ENCODE measurements around the gene PLPPR1.

Gene PLPPR1

GRCh38 chr9:101028346-101029314 is at the start of gene PLPPR1:
Gene PLPPR1, plus strand, starts transcription at chr9:101028727.
- Histone ChIP-seq H3K27me3 (ENCODE audit: insufficient read depth, low read length, poor library complexity, severe bottlenecking) (no peaks in the 10 kb centered on the region), H3K36me3 (ENCODE audit: insufficient read depth, low read length) (no peaks in the 10 kb centered on the region), H3K9me3 (ENCODE audit: insufficient read depth, low read depth, low read length) (no peaks in the 10 kb centered on the region), H3K4me1 (ENCODE audit: insufficient read depth, low read length, poor library complexity, severe bottlenecking) (no peaks in the 10 kb centered on the region), H4K20me1 (ENCODE audit: insufficient read depth, low read length, poor library complexity, severe bottlenecking) (no peaks in the 10 kb centered on the region), H3K4me3 (ENCODE audit: low read length, poor library complexity, severe bottlenecking) (no peak within 1 kb of the TSS), H3K4me2 (ENCODE audit: low read depth, low read length, poor library complexity, severe bottlenecking) (no peak within 1 kb of the TSS), H2AFZ (ENCODE audit: low read length) (no peak within 1 kb of the TSS), H3K79me2 (ENCODE audit: insufficient read depth, low read length) (no peaks in the 10 kb centered on the region), H3K9me2 (replicated peaks; ENCODE audit: low read depth, low read length) (no peaks in the 10 kb centered on the region), H3F3A (ENCODE audit: low read depth) (no peaks in the 10 kb centered on the region), H3K9ac (ENCODE audit: low read depth, low read length, poor library complexity, severe bottlenecking) (no peak within 1 kb of the TSS)
- TF ChIP-seq CTCF (conservative IDR thresholded peaks at IDR 0.05; ENCODE audit: low read length) = no peak
- no peak for TF ChIP-seq EZH2phosphoT487 (IDR thresholded peaks at IDR 0.05; ENCODE audit: borderline replicate concordance)

GRCh38 chr9:100989731-100990130 is 38.8 kb upstream of the PLPPR1 start:
- Histone ChIP-seq H3K4me3 (ENCODE audit: low read length, poor library complexity, severe bottlenecking) (no peak overlapping the region), H3K4me1 (ENCODE audit: insufficient read depth, low read length, poor library complexity, severe bottlenecking) (no peaks in the 10 kb centered on the region), H3K9me2 (replicated peaks; ENCODE audit: low read depth, low read length) (0 out of 2 replicates have a peak, but pooled peaks cover 5% of the 10 kb centered on the region), H4K20me1 (ENCODE audit: insufficient read depth, low read length, poor library complexity, severe bottlenecking) (no peaks in the 10 kb centered on the region), H2AFZ (ENCODE audit: low read length) (no peak overlapping the region), H3K9ac (ENCODE audit: low read depth, low read length, poor library complexity, severe bottlenecking) (no peak overlapping the region), H3K9me3 (ENCODE audit: insufficient read depth, low read depth, low read length) (no peaks in the 10 kb centered on the region), H3K4me2 (ENCODE audit: low read depth, low read length, poor library complexity, severe bottlenecking) (no peak overlapping the region), H3K79me2 (ENCODE audit: insufficient read depth, low read length) (no peaks in the 10 kb centered on the region), H3K27me3 (ENCODE audit: insufficient read depth, low read length, poor library complexity, severe bottlenecking) (no peaks in the 10 kb centered on the region), H3F3A (ENCODE audit: low read depth) (no peaks in the 10 kb centered on the region), H3K36me3 (ENCODE audit: insufficient read depth, low read length) (no peaks in the 10 kb centered on the region)
- TF ChIP-seq CTCF (conservative IDR thresholded peaks at IDR 0.05; ENCODE audit: low read length) (no peak), EZH2phosphoT487 (IDR thresholded peaks at IDR 0.05; ENCODE audit: borderline replicate concordance) (no peak)

- TF ChIP-seq CTCF (conservative IDR thresholded peaks at IDR 0.05; ENCODE audit: low read length) (no peak), EZH2phosphoT487 (IDR thresholded peaks at IDR 0.05; ENCODE audit: borderline replicate concordance) (no peak)
- H3K4me1 ChIP-seq (ENCODE audit: insufficient read depth, low read length, poor library complexity, severe bottlenecking) = no peaks in the 10 kb centered on the region
- H3K9ac ChIP-seq (ENCODE audit: low read depth, low read length, poor library complexity, severe bottlenecking) = no peak overlapping the region
- no peaks in the 10 kb centered on the region for H3K79me2 ChIP-seq (ENCODE audit: insufficient read depth, low read length)
- H3K9me2 ChIP-seq (replicated peaks; ENCODE audit: low read depth, low read length) = 0 out of 2 replicates have a peak, but pooled peaks cover 5% of the 10 kb centered on the region
- H3F3A ChIP-seq (ENCODE audit: low read depth) = no peaks in the 10 kb centered on the region
- no peaks in the 10 kb centered on the region for H4K20me1 ChIP-seq (ENCODE audit: insufficient read depth, low read length, poor library complexity, severe bottlenecking)
- H2AFZ ChIP-seq (ENCODE audit: low read length) = no peak overlapping the region
- no peak overlapping the region for H3K4me2 ChIP-seq (ENCODE audit: low read depth, low read length, poor library complexity, severe bottlenecking)
- H3K36me3 ChIP-seq (ENCODE audit: insufficient read depth, low read length) = no peaks in the 10 kb centered on the region
- H3K9me3 ChIP-seq (ENCODE audit: insufficient read depth, low read depth, low read length) = no peaks in the 10 kb centered on the region
- no peak overlapping the region for H3K4me3 ChIP-seq (ENCODE audit: low read length, poor library complexity, severe bottlenecking)
- no peaks in the 10 kb centered on the region for H3K27me3 ChIP-seq (ENCODE audit: insufficient read depth, low read length, poor library complexity, severe bottlenecking)
These were observed 37.7 kb upstream of the PLPPR1 start for GRCh38 chr9:100990605-100991381.

Data from Loucy (cell line).